ENCODE measurements around the gene GPATCH2L.
A peak's percentile ranks its signal among the peaks of the same experiment; 100 is the strongest.

GPATCH2L gene

DNA sequence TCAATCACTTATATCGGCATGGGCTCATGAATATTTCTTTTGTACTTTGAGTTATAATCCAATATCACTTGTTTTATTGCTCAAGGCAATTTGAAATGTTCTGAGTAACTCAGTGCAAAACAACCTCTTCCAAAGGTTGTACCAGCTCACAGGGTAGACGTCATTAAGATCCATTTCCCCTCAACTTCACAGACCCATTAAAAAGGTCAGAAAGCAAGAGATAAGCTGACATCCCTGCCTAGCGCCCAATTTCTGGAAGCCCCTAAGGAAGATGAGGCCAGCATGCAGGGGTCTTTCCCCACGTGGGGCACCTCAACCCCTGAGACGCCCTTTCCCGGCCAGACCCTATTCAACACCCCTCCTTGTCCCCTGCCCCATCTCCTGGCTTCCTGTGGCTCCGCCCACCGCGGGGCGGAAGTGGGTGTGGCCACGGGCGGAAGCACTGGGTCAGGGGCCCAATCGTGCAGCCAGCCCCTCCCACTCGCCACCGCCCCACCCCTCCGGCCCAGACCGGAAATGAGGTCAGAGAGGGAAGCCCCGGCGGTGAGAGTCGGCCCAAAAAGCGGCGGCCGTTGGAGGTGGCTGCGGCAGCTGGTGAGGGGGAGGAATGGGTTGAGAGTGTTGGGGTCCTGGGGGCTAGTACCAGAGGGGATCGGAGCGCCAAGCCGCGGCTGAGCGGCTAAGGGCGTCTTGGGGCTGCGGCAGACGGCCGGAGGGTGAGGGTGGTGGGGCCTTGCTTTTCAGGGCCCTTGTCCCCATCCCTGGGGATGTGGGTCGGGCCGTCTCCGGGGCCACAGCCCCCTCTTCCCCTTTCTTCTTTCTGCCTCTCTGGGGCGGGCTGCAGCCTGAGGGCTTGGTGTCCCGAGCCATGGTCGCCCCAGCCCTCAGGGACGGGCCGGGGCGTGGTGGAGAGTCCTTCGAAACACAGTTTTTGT lies at the start of gene GPATCH2L:
GPATCH2L (plus strand) TSS at position 525 of the 935 bp plus-strand sequence. CDS start 2,442 bp downstream, outside the sequence.
- ATAC-seq (peak; percentile 92), DNase-seq (peak; percentile 98)
- Mint-ChIP-seq H3K4me1 (peaks cover 49% of the 10 kb centered on the region), H3K4me3 (peak within 1 kb of the TSS; percentile 94), H3K27me3 (no peaks in the 10 kb centered on the region), H3K9me3 (peaks cover 8% of the 10 kb centered on the region), H3K36me3 (ENCODE audit: low read depth) (peaks cover 35% of the 10 kb centered on the region), H3K27ac (peak within 1 kb of the TSS; percentile 96)

DNA sequence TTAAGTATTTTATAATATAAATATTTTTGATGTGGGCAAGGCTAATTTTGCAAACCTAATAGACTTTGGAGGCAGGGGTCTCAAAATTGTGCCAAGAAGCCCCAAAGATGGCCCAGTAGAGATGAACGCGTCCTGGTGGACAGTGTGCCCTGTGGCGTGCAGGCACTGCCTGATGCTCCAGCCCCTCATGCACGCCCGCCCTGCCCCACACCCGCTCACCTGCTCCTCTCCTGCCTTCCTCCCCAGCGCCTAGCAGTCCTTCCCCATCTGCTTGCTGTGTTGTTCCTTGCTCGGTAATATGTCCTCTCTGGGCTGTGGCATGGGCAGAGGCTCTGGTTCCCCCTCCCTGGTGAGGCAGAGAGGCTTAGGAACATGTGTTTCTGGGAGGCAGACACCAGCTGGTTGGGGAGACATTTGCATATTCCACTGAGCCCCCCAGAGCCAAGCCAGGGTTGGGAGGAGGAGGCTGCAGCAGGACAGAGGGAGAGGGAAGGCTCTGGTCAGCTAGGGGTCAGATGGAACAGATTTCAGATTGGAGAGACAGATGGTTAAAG lies 46.8 kb upstream of the GPATCH2L start:
- ATAC-seq (no peak), DNase-seq (no peak)
- peaks cover 3% of the 10 kb centered on the region for H3K27me3 Mint-ChIP-seq
- H3K4me1 Mint-ChIP-seq = no peaks in the 10 kb centered on the region
- no peak overlapping the region for H3K4me3 Mint-ChIP-seq
- peaks cover 3% of the 10 kb centered on the region for H3K9me3 Mint-ChIP-seq
- no peak overlapping the region for H3K27ac Mint-ChIP-seq
- H3K36me3 Mint-ChIP-seq (ENCODE audit: low read depth) = no peaks in the 10 kb centered on the region

DNA sequence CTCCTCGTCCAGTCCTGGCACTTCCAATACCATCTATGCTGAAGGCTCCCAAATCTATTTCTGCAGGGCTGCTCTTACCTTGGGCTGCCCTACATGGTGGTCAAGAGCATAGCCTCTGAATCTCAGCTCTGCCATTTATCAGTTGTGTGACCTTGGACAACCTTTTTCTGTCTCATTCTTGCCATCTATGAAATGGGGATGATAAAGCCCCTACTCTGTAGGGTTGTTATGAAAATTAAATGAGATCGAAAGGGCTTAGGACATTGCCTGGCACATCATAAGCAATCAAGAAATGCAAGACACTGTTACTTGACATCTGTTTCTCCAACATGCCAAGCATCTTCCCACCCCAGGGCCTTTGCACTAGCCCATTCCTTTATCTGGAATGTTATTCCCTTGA lies 45.5 kb upstream of the GPATCH2L start:
- H3K27me3 Mint-ChIP-seq = peaks cover 3% of the 10 kb centered on the region
- no peaks in the 10 kb centered on the region for H3K4me1 Mint-ChIP-seq
- no peak for DNase-seq
- H3K27ac Mint-ChIP-seq = no peak overlapping the region
- peaks cover 3% of the 10 kb centered on the region for H3K9me3 Mint-ChIP-seq
- H3K36me3 Mint-ChIP-seq (ENCODE audit: low read depth) = no peaks in the 10 kb centered on the region
- H3K4me3 Mint-ChIP-seq = no peak overlapping the region
- no peak for ATAC-seq

DNA sequence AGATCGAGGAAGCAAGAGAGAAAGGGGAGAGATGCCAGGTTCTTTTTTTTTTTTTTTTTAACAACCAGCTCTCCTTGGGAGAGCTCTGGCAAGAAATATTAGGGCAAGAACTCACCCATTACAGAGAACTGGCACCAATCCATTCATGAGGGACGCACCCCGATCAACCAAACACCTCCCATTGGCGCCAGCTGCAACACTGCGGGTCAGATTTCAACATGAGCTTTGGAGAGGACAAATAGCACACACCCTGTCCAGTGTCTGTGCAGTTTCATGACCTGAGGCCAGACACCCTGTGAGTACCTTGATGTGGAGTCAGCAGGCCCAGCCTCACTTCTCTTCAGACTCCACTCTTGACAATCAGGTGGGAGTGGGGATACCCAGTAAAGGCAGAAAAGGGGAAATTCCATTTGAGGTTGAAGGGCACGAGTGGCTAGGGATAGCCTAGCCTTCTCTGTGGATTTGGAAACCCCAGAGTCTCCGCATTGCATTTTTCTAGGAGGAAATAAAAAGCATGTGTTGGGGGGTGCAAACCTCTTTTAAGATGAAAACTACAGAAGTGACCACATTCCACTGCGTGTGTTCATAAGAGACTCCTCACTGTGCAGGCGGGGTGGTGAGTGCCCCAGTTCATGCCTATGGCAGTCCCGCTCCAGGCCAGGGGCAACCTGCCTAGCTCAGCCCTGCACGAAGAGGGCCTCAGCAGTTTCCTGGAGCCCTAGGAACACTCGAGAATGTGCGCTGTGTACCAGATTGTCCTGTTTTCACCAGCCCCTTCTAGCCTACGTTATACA lies 42.4 kb upstream of the GPATCH2L start:
- no peaks in the 10 kb centered on the region for H3K36me3 Mint-ChIP-seq (ENCODE audit: low read depth)
- H3K4me1 Mint-ChIP-seq = no peaks in the 10 kb centered on the region
- no peak overlapping the region for H3K27ac Mint-ChIP-seq
- ATAC-seq = no peak
- peaks cover 3% of the 10 kb centered on the region for H3K9me3 Mint-ChIP-seq
- DNase-seq = no peak
- peaks cover 4% of the 10 kb centered on the region for H3K27me3 Mint-ChIP-seq
- no peak overlapping the region for H3K4me3 Mint-ChIP-seq

DNA sequence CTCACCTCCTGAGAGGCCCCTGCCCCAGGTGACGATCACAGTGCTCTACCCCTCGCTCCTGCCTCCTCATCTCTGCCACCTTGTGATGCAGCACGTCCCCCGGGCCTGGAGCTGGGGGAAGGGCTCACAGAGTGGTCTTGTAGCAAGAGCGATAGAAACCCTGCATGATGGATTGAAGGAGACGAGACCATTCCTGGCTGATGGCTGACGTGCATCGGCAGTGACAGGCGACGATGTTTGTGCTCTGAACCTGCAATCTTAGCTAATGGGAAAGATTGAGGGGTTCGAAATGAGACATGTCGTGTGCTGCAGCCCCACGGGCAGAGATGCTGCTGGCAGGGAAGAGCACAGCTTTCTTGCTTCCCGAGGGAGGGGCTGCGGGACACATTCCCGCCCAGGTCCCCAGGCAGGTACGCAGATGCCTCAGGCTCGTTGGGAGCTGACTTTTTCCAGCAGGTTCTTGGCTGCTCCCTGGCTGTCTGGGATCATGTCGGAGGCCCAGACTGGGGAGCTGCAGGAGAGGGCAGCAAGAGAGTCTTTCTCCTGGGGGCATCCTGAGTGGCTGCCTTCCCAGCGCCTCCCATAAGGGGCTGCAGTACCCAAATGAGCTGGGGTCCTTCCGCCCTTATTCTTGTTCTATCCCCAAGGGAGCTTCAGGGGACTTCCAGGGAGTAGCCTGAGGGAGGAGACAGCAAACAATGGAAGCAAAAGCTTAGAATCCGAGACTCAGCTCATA lies 38.7 kb upstream of the GPATCH2L start:
- H3K27ac Mint-ChIP-seq = no peak overlapping the region
- H3K4me3 Mint-ChIP-seq = no peak overlapping the region
- peaks cover 6% of the 10 kb centered on the region for H3K27me3 Mint-ChIP-seq

DNA sequence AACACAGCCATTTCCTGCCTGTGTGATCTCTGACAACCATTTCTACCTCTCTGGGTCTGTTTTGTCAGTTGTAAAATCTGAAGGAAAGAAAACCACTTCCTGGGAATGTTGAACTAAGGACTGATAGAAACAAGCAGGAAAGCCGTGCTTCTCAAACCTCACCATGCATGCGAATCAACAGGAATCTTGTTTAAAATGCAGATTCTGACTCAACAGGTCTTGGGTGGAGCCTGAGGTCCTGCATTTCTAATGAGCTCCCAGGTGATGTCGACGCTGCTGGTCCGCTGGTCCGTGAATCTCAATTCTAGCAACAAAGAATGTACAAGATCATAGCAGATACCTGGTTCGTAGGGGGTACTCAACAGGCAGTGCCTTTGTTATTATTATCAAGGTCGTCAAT lies 38.0 kb upstream of the GPATCH2L start:
- no peak for ATAC-seq
- no peak overlapping the region for H3K4me3 Mint-ChIP-seq
- H3K4me1 Mint-ChIP-seq = no peaks in the 10 kb centered on the region
- DNase-seq = no peak
- peaks cover 2% of the 10 kb centered on the region for H3K9me3 Mint-ChIP-seq
- H3K27me3 Mint-ChIP-seq = peaks cover 6% of the 10 kb centered on the region
- no peaks in the 10 kb centered on the region for H3K36me3 Mint-ChIP-seq (ENCODE audit: low read depth)
- H3K27ac Mint-ChIP-seq = no peak overlapping the region

More for the DNA sequence above, 38.7 kb upstream of the GPATCH2L start:
- no peak for ATAC-seq
- no peak for DNase-seq
- Mint-ChIP-seq H3K4me1 (no peaks in the 10 kb centered on the region), H3K36me3 (ENCODE audit: low read depth) (no peaks in the 10 kb centered on the region), H3K9me3 (peaks cover 3% of the 10 kb centered on the region)

DNA sequence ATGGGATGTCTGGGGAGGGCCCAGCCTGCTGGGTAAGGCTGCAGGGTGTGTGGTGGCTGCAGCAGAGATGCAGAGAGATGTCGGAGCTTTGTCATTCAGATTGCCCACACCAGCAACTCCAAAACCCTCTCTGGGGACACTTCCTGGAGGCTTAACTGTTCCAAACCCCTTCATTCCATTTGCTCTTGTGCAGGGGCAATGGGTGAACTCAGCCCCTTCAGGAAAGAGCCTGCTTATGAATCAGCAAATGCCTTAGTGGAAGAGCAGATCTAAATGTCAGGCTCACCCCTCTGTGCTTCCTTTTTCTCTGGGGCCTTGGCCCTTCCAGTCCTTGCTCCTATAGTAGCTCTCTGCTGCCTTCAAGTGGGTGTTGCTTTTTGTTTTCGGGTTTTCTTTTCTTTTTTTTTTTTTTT lies 36.7 kb upstream of the GPATCH2L start:
- Mint-ChIP-seq H3K9me3 (no peaks in the 10 kb centered on the region), H3K4me3 (no peak overlapping the region), H3K4me1 (no peaks in the 10 kb centered on the region), H3K27ac (no peak overlapping the region), H3K36me3 (ENCODE audit: low read depth) (no peaks in the 10 kb centered on the region), H3K27me3 (peaks cover 6% of the 10 kb centered on the region)
- DNase-seq (no peak), ATAC-seq (no peak)

DNA sequence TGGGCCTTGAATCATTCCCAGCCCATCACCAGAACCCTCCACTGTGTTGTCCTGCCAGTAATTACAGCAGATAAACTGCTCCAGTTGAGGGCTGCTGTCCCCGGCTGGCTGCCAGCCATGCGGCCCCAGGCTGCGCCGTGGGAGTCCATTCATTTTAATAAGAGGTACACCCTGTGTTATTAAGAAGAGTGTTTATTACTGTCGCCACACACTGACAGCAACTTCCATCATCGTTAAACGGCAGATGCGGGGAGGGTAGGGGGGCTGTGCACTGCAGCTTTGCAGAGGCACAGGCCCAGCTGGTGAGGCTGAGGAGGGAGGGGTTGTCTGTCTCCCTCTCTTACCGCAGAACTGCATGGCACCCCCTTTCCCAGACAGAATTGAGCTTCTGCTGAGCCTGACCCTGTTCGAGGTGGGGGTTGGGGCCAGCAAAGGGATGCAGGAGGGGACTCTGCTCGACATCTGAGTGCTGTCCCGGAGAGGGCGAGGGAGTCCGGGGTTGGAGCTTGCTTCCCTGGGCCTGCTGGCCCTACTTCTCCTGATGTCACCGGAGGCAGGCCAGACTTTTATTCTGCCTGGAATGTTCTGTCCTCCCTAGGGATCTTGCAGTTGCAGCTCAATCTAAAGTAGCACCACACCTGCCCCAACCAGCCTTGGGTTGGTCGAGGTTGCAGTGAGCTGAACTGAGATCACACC lies 33.8 kb upstream of the GPATCH2L start:
- no peaks in the 10 kb centered on the region for H3K36me3 Mint-ChIP-seq (ENCODE audit: low read depth)
- no peaks in the 10 kb centered on the region for H3K9me3 Mint-ChIP-seq
- peaks cover 6% of the 10 kb centered on the region for H3K27me3 Mint-ChIP-seq
- H3K4me1 Mint-ChIP-seq = no peaks in the 10 kb centered on the region
- H3K4me3 Mint-ChIP-seq = no peak overlapping the region
- DNase-seq = no peak
- ATAC-seq = no peak
- H3K27ac Mint-ChIP-seq = no peak overlapping the region

DNA sequence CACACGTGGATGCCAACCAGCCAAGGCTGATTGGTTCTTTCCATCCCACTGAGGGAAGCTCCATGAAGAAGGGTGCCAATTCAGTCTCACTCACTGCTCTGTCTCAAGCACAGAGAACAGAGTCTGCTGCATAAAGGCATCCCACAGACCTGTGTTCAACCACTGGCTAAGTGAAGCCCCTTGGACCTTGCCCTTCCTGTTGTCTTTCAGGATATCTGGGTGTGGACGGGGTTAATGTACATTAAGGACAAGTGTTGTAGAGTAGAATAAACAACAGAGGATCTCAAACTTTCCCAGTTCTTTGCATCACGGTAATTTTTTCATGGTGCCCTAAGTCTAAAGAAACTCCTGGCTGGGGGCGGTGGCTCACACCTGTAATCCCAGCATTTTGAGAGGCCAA lies 33.1 kb upstream of the GPATCH2L start:
- Mint-ChIP-seq H3K27me3 (peaks cover 6% of the 10 kb centered on the region), H3K36me3 (ENCODE audit: low read depth) (no peaks in the 10 kb centered on the region), H3K4me3 (no peak overlapping the region), H3K9me3 (no peaks in the 10 kb centered on the region), H3K4me1 (no peaks in the 10 kb centered on the region), H3K27ac (no peak overlapping the region)
- DNase-seq (no peak), ATAC-seq (no peak)

DNA sequence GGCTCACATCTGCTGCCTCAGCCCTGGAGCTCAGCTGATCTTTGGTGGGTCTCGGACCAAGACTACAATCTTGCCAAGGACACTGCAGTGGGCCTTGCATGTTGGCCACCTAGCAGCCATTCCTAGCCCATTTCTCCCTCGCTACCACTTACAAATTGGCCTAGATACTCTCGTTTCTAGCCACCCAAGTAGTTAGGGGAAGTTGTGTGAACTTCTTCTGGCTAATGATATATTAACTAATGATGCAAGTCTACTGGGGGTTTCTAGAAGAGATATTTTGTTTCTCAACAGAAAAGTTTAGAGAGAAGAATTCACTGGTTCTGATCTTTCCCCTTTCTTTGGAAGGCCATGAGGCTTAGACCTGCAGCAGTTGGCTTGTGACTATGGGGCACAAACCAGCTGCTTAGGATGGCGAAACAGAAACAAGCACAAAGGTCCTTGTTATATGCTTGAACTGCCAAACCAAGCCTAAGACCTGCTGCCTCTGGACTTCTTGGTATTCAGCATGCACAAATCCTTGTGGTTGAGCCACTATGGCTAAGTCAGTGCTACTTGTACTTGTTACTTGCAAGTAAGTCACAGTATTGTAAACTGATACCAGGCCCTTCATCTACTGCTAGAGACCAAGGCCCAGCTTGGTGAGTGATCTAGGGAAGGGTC lies 30.5 kb upstream of the GPATCH2L start:
- no peak for ATAC-seq
- no peaks in the 10 kb centered on the region for H3K9me3 Mint-ChIP-seq
- H3K4me1 Mint-ChIP-seq = no peaks in the 10 kb centered on the region
- H3K36me3 Mint-ChIP-seq (ENCODE audit: low read depth) = no peaks in the 10 kb centered on the region
- no peak for DNase-seq
- no peak overlapping the region for H3K27ac Mint-ChIP-seq
- peaks cover 3% of the 10 kb centered on the region for H3K27me3 Mint-ChIP-seq
- H3K4me3 Mint-ChIP-seq = no peak overlapping the region

DNA sequence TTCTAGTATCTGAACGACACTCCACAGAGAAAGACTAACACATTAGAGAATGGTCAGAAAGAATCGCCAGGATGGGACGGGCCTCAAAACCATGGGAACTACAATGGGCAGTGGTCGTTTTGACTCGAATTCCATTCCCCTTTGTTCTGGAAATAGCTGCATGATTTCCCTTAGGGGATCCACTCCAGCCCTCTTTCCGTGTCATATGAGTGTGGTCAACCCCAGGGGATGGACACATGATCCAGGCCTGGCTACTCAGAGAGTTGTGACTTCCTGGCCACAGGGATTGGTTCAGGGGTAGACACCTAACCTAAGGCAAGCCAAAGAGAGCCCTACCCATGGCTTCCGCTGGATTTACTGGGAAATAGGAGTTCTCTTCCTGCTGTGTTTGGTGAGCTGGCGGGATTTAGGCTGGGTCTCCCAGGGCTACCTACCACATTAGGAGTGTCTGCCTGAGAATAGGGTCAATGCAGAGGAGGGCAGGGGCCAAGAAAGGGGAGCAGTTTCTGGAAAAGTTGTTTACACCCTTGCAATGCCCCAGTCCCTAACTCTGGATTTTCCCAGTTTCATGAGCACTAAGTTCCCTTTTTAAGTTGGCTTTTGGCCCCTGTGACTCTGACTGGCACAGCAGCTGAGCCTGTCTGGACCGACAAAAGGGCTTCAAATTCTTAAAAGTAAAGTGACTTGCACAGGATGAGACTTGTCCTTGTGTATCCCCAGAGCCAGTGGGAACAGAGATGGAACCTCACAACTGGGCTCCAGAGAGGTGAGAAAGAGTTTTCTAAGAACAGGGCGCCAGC lies 28.1 kb upstream of the GPATCH2L start:
- ATAC-seq = no peak
- Mint-ChIP-seq H3K27me3 (peaks cover 8% of the 10 kb centered on the region), H3K9me3 (no peaks in the 10 kb centered on the region)

DNA sequence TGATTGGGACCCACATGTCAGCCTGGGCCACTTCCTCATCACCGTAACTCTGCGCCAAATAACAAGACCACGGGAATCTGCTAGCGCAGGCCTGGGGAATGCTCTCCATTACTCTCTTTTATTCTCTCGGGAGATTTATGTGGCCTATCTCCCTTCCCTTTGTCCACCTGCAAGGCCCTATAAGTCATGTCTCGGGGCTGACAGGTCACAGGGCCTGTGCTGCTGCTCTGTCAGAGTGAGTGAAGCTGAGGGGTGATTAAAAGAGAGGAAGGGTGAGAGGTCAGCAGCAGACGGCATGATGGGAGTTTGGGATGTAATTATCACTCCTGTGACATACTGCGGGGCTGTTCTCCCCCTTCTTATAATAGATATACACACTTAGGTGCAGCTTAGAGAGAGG lies 26.2 kb upstream of the GPATCH2L start:
- H3K27ac Mint-ChIP-seq = no peak overlapping the region
- peaks cover 19% of the 10 kb centered on the region for H3K27me3 Mint-ChIP-seq
- H3K4me1 Mint-ChIP-seq = no peaks in the 10 kb centered on the region
- no peaks in the 10 kb centered on the region for H3K9me3 Mint-ChIP-seq
- DNase-seq (no peak), ATAC-seq (no peak)
- H3K36me3 Mint-ChIP-seq (ENCODE audit: low read depth) = no peaks in the 10 kb centered on the region
- no peak overlapping the region for H3K4me3 Mint-ChIP-seq

More for the DNA sequence above, 28.1 kb upstream of the GPATCH2L start:
- H3K4me1 Mint-ChIP-seq = no peaks in the 10 kb centered on the region
- H3K36me3 Mint-ChIP-seq (ENCODE audit: low read depth) = no peaks in the 10 kb centered on the region
- H3K27ac Mint-ChIP-seq = no peak overlapping the region
- no peak overlapping the region for H3K4me3 Mint-ChIP-seq
- no peak for DNase-seq

DNA sequence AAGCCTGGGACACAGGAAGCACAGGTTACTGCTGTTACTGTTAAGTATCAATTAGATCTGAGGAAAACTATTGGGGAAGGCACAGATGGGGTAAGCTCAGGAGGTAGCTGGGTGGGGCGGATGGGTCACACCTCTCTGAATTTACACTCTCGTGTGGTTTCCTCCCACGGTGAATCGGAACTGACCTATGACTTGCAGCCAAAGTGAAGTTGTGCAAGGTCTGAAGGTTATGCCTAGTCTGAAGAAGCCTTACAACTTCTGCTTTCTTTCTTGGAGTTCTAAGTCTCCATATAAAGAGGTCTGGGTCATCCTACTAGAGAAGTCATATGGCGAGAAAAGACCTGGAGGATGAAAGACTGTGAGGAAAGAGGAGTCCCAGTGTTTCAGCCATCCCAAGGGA lies 25.6 kb upstream of the GPATCH2L start:
- no peaks in the 10 kb centered on the region for H3K36me3 Mint-ChIP-seq (ENCODE audit: low read depth)
- peaks cover 25% of the 10 kb centered on the region for H3K27me3 Mint-ChIP-seq
- no peak overlapping the region for H3K27ac Mint-ChIP-seq
- no peak for ATAC-seq
- H3K4me3 Mint-ChIP-seq = no peak overlapping the region
- no peak for DNase-seq
- no peaks in the 10 kb centered on the region for H3K4me1 Mint-ChIP-seq
- no peaks in the 10 kb centered on the region for H3K9me3 Mint-ChIP-seq

Measured in activated naive CD8-positive, alpha-beta T cell treated with anti-CD3 and anti-CD28 coated beads, Interleukin-2, amount 50 U/mL, for 24 hours (primary cell).